Kidney glomerular epithelial cell (primary cell): Measurements from ENCODE around the gene ATP1A2.
"Not testable (repeated sequence)": the region's sequence is repeated elsewhere in the genome, so short reads cannot be mapped to it uniquely, and the experiment has no call there.

ENCODE experiments used
- DNase-seq: peaks from one replicate; lab custom pipeline; 2025; lab: John Stamatoyannopoulos, UW

Gene ATP1A2

DNA sequence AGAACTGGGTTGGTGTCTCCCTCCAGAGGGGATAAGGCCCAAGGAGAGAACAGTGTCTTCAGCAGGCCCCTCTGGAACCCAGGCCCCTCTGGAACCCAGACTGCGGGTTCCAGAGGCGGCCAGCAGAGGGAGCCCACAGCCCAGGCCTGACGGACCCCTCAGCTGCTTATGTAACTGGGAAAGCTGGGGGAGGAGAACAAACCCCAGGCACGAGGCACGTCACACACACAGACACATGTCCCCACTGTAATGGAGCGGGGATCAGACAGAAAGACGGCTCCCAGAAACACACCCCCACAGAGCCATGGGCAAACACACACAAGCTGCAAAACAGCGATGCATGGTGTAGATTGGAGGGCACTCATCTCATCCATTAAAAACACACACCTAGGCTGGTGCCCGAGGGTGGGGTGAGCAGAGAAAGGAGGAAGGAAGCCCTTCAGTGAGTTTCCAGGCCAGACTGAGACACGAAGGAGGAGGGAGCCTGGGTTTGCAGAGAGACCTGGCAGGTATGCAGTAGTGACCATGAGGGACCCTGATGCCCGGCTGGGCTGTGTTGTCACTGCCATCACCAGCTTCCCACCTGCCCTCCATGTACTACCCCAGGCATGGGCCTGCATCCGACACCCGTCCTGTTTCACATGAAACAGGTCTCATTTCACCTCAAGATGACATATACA is 14.4 kb upstream of the ATP1A2 start:
- DNase-seq = peak; percentile 66

DNA sequence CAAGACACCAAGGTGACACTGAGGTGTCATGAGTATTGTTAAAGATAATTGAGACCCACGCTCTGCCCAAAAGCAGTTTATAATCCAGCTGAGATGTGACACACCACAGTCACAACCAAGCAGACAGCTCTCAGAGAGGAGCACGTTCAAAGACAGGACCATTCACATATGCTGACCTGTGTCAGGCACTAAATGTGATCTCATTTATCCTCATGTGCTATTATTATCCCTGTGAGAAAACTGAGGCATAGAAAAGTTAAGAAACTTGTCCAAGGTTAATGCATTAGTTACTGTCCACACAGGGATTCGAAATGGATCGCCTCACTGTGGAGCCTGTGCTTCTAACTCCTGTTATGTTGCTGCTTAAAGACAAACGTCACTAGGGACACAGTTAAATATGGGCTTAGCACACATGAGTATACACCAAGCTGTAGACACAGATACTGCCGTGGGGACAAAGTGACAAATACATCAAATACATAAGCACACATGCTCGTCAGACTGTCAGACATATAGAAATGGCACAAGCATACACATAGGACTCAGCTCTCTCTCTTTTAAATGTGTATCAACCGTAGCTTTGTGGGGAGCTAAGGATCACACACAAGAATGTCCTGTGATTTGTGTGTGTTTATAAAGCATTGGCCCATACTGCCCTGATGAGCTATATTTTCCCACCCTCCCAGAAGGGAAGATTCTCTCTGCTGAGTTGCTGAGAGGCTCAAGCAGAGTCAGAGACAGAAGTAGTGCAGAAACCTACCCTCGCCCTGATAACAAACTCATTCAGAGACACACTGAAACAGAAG is 13.6 kb upstream of the ATP1A2 start:
- DNase-seq = peak; percentile 43

DNA sequence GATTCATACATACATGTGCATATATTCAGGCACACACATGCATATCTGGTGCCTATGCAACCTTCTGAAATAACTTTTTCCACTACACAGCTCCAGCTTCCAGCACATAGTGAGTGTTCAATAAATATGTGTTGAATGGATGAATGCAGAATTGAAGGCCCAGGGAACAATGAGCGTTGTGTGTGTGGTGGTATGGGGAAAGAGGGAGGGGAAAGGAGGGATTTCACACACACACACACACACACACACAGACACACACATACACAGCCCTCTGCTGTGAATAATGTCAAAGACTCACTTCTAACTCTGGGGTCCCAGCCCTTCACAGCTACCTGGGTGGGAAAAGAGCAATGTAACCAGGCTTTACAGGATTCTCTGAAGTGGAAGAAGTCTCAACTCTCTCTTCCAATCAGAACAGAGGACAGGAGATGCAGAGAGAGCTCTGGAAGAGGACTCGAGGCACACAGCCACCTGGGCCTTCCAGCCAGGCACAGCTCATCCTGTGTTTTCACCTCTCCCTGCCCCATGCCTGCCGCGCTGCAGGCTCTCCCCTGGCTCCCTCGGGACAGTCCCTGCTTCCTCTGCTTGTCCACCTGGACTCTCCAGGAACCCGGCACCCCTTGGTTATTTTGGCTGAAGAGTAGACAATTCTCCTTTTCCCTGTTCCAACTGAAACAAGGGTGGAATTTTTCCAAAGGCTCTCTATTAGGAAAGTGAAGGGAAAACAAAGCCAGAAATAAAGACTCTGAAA is 11.7 kb upstream of the ATP1A2 start:
- no peak for DNase-seq

DNA sequence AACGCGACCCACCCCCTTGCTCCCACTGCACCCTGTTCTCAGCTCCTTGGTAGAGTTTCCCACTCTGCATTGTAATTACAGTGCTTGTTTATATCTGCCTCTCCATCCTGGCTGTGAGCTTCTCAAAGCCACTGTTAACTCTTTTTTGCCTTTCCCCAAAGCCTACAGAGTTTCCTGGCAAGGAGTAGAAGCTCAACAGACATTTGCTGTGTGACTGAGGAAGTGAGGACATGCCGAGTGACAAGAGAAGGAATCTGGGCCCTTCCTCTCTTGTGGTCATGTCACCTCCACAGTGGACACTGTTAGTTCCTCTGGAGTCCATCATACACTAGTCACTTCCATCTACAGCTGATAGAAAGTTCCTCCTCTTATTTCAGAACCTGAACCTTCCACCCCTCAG is 11.1 kb upstream of the ATP1A2 start:
- DNase-seq = no peak

DNA sequence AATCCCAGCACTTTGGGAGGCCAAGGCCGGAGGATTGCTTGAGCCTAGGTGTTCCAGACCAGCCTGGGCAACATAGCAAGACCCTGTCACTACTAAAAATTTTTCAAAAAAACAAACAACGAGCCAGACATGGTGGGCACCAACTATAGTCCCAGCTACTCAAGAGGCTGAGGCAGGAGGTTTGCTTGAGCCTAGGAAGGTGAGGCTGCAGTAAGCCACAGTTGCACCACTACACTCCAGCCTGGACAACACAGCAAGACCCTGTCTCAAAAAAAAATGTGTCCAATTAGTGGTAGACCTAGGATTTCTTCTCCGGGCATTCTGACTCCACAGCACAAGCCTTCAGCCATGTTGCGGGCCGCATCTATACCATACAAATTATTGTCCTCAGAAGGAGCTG is 10.4 kb upstream of the ATP1A2 start:
- no peak for DNase-seq

DNA sequence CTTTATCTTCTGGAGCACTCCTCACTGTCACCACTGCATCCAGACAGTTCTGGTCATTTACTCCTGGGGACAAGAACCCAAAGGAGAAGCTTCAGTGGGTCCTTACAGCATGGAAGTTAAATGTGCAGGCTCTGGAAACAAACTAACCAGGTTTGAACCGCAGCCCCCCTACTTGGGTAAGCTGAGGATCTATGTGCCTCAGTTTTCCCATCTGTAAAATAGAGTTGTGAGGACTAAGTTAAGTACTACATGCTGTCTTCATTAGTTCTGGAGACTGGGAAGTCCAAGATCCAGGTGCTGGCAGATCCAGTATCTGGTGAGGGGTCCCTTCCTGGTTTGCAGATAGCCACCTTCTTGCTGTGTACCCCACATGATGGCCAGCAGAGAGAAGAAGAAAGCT is 8.0 kb upstream of the ATP1A2 start:
- no peak for DNase-seq

DNA sequence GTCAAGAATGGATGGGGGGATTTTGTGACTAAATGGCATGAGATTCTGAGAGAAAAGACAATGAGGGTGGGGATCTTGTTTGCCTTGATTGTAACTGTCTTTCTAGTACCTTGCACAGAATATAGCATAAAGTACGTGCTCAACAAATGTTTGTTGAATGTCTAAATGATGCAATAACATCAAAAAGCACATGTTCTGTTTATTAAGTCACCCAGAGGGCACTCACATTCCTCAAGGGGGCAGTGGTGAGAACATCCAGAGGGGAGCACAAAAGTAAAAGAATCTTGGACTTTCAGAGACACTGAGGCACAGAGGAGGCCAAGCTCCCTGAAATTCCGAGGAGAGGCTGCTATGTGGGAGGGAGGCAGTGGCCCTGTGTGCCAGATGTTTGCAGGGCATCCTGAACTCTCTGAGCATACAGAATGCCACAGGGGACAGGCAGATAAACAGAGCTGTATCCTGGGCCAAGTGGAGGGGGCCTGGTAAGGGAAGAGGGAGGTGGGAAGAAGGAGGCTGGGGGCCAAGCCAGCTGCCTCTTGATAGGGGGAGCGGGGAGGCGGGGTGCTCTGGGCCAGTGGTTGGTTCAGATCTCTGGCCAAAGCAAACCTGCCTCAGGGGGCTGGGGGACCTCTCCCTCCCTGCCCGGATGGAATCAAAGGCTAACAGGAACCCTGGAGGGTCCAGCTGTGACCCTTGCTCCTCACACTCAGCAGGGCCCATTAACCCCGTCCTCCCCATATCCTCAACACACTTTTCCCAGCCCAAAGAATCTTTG is 6.5 kb upstream of the ATP1A2 start:
- DNase-seq = no peak

DNA sequence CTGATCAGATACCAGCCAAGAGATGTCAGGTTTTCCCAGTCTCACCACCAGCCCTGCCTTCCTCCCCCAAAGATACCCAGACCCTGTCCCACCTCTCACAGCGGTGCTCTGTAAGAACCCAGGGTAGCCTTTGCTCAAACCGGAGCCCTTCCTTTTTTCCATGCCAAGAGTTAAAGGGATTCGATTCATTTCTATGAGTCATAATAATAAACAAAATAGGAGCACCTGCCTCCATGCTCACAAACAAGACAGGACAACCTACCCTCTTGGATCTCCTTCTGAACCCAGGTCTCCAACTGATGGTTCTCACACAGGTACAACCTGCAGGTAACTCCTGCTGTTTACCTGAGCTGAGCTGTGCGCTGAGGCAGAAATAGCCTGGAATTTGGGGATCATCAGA is 5.9 kb upstream of the ATP1A2 start:
- no peak for DNase-seq

DNA sequence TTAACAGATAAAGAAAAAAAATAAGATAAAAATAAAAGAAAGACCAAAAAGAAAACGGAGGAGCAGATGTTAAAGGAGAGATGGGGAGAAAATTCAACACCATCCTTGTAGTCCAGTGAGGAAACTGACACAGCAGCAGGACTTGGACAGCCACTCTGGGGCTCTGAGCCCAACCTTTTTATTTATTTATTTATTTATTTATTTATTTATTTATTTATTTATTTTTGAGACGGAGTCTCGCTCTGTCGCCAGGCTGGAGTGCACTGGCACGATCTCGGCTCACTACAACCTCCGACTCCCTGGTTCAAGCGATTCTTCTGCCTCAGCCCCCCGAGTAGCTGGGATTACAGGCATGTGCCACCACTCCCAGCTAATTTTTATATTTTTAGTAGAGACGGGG is 4.1 kb upstream of the ATP1A2 start:
- not testable (repeated sequence) for DNase-seq

DNA sequence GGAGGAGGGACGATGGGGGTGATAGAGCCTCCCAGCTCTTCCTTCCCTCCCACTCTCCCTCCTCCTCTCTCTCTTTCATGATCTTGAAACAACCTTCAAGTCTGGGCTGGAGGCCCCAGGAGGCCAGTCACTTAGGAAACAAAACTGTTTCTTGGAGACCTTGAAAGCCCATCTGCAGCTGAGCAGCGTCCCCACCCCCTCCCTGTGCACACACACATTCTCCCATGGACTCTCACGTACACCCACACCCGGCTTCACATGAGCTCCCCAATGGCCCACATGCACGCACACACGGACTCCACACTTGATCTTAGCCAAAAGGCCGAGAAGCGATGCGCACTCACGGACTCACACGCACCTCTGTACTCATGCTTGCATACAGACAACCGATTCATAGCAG is 3.2 kb upstream of the ATP1A2 start:
- no peak for DNase-seq

DNA sequence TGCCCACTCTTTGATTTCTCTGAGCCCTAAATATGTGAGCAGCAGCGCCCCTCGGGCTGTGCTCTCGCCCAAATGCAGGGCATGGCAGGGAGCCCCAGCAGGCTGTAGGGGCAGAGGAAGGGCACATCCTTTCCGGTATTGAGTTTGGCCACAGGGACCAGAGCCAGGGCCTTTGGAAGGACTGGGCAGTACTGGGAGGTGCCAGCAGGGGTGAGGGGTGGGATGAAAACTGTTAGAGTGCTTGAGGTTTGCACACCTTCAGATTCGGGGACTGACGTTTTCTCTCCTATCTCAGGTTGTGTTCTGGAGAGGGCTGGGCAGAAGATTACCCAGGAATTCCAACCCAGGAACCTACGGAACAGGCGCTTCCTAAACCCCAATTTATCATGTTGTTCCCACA is 2.2 kb upstream of the ATP1A2 start:
- no peak for DNase-seq

DNA sequence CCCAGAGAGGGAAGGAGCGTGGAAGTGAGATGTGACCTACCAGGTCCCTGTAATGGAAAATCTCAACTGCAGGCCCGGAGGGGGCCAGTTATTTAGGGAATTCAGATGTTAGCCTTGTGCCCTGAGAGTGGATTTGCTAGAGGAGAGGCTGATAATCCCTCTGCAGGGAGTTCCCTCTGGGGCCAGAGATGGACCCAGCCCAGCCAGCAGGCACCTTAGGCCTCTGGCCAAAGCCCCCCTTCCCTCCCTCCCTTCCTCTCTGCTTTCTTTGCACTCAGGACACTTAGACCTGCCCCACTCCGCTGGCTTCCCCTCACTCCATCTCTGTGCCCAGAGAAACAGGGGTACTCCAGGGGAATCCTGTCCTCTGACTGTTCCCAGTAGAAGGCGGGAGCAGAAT is 1.5 kb upstream of the ATP1A2 start:
- DNase-seq = no peak

DNA sequence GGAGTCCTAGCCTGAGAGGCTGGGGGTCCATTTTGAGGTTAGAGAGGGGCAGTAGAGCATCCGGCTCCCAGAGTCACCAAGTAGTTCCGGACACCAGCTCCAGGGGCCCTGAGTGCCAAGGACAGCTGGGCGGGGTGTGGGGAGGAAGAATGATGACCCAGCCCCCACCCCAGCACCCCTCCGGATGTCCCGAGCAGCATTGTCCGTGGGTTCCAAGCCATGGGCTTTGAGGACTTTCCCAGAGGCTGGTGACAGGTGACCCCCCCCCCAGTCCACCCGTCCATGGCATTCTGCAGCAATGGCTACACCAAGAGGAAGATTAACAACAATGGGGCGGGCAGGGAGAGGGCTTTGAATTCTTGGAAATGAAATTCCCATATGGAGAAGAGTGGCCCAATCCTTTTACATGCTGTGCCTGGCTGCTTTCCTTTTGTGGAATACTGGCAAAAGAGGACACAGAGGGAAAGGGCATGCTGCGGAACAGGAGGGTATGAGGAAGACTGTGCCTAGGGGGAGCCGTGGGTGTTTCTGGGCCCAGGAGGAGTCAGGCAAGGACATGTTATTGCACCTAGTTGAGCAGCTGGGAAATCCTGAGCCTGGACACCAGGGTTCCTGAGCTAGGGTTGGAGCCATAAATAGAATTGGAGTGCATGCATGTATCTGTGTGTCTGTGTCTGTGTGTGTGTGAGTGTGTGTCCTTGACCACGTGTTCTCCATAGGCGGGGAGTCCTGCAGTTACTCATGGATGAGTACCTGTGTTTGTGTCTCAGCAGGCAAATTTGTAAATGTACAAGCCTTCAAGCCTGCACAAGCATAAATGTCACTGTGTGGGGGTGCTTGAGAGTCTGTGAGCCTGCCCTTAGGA is 956 bp downstream of the ATP1A2 start:
- DNase-seq = no peak

DNA sequence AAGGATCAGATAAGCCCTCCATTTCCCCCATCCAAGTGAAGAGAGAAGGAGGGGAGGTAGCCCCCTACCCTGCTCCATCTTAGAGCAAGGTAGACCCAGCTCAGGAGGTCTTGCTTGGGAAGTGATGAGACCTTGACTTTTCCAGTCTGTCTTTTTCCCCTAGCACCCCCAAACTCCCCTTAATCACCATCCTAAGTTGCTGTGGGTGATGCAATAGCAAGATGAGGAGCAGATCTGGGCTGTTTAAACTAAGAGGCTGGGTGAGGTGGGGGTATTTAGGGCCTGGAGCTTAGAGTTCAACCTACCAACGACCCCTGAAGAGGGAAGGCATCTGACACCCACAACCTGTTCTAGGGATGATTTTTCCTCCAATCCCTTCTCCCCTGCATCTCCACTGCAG is 1.7 kb downstream of the ATP1A2 start:
- no peak for DNase-seq

DNA sequence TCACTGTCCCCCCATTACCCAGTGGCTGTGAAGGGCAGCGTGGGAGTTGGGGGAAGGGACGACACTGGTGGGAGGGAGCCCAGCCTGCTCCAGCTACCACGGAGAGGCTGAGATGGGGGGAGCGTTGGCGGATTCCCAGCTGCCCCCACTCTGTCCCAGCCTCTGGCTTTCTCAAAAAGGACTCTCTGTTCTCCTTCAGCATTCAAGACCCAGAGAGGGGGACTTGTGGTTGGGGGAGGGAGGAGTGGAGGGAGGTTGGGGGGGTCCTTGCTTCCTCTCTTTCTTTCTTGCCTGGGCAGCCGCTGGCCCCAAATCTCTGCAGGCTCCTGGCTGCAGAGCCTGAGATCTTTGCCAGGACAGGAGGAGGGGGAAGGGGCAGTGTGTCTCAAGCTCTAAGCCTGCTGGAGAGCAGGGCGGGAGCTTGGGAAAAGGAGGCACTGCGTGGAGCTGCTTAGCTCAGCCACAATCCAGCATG is 2.2 kb downstream of the ATP1A2 start:
- DNase-seq = no peak

DNA sequence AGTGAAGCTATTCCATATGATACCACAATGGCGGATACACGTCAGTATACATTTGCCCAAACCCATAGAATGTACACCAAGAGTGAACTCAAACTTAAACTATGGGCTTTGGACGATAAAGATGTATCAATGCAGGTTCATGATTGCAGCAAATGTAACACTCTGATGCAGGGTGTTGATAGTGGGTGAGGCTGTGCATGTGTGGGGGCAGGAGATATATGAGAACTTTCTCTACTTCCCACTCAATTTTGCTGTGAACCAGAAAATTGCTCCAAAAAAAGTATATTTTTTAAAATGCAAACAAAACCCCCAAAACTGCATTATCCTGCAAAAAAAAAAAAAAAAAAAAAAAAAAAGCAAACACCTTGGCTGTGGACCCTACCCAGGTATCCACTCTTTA is 3.4 kb downstream of the ATP1A2 start:
- DNase-seq = no peak

DNA sequence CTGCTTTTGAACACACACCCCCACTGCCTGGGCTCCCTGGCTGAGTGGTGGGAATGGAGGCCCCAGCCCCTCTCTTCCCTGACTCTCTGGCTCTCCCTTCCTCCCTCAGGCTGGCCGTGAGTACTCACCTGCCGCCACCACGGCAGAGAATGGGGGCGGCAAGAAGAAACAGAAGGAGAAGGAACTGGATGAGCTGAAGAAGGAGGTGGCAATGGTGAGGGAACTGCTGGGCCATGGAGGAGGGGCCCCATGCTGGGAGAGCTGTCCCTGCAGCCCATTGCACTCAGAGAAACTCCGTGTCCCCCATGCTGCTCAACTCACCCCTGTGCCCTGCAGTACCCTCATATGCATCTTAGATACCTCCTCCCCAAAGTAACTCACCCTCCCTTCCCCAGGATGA is 5.2 kb downstream of the ATP1A2 start:
- DNase-seq = no peak

DNA sequence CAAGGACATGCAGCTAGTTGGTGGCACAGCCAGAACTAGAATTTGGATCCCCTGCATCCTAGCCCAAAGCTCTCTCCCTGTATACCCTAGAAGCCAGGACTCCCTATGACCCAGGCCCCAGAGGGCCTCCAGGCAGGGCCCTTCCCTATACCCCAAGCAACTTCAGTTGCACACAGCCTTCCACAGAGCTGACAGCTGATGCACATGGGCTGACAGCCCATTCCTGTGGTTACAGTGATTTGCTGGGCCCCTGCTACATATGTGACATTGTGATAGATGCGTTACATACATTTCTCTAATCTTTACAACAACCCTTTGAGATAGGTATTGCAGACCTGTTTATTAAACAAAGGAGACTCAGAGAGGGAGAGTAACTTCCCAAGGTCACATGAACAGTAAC is 5.8 kb downstream of the ATP1A2 start:
- DNase-seq = no peak

DNA sequence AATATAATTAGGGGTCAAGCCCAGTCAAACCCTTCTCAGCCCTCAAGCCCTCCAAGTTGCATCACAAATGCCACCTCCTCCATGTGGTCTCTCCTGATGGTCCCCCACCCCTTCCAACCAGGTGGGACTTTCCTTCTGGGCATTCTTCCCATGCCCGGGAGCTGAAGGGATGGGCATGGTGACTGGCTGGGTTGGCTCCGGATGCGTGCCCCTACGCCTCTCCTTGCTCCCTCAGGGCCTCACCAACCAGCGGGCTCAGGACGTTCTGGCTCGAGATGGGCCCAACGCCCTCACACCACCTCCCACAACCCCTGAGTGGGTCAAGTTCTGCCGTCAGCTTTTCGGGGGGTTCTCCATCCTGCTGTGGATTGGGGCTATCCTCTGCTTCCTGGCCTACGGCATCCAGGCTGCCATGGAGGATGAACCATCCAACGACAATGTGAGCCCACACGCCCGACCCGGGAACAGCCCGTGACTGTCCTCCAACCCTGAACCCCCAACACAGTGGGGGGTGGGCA is 7.5 kb downstream of the ATP1A2 start:
- DNase-seq = no peak

DNA sequence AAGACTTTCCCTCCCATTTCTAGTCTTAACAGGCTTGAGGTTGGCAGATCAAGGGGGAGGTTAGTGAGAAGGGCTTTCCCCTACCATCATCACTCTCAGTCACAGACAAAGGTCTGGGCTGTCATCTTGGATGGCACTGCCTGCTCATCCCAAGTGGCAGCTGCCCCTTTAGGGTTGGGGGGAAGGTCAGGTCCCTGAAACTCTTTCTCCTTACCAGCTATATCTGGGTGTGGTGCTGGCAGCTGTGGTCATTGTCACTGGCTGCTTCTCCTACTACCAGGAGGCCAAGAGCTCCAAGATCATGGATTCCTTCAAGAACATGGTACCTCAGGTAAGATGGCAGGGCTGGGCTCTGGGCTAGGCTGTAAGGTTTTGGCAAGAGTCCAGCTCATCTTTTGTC is 8.2 kb downstream of the ATP1A2 start:
- no peak for DNase-seq
